ENCODE results near the gene BRINP3. TPM values are rescaled to one million over a fixed set of nuclear protein-coding genes. Genes with fewer than 3 reads are reported as not detected.

The BRINP3 gene
- polyA plus RNA-seq, 4 donors: 2.4 to 7.2 (median 3.9) TPM

GRCh38 chr1:190327271-190327670, 150.4 kb downstream of the BRINP3 start:
- no peak for DNase-seq (ENCODE audit: low read depth in 4 of 4, low spot score in 3 of 4)

GRCh38 chr1:190323530-190323929, 154.1 kb downstream of the BRINP3 start:
- no peak for DNase-seq (ENCODE audit: low read depth in 4 of 4, low spot score in 3 of 4)

DNA sequence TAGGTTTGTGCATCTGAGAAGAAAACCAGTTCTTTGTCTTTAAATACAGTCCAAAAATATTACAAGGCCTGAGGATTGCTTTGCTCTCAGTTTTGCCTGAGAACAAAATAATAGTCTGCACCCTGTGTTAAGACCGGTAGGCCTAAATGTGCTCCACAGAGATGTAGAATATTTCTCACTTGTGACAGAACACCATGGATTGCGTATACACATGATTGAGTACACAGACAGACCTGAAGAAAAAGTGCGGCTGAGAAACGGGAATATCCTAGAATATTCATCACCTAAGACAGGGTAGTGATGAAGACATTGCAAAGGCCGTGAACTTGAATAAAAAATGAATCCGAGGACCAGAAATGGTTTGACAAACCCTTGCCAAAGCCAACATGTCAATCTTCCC, 155.4 kb downstream of the BRINP3 start:
- DNase-seq (ENCODE audit: low read depth in 4 of 4, low spot score in 3 of 4): no peak

- DNase-seq (ENCODE audit: low read depth in 4 of 4, low spot score in 3 of 4): no peak
Measured at GRCh38 chr1:190320952-190321351, 156.7 kb downstream of the BRINP3 start.

DNA sequence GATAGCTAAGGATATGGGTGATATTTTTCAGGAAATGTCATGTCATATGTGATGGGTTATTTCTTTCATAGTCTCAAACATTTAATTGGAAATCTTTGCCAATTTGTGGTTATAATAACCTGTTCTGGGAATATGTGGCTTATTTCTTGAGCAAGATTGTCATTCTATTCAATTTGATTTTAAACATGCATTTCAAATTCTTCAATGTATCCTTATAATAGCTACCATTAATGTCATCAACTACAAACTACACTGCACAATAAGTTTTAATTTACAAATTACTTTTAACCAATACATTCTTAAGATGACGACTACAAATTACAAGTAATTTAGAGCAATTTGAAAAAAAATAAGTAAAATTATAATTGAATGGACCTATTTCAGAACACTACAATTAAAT, 164.9 kb downstream of the BRINP3 start:
- no peak for DNase-seq (ENCODE audit: low read depth in 4 of 4, low spot score in 3 of 4)

- no peak for DNase-seq (ENCODE audit: low read depth in 4 of 4, low spot score in 3 of 4)
Measured at GRCh38 chr1:190303501-190303900, 174.2 kb downstream of the BRINP3 start.

DNA sequence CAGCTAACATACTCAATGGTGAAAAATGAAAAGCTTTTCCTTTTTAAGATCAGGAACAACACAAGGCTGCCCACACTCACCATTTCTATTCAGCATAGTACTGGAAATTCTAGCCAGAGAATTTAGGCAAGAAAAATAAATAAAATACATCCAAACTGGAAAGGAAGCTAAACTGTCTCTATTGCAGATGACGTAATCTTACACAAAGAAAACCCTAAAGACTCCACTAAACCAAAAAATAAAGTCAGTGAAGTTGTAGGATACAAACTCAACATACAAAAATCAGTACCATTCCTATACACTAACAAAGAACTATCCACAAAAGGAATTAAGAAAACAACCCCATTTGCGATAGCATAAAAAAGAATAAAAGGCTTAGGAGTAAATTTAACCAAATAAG, 181.2 kb downstream of the BRINP3 start:
- DNase-seq (ENCODE audit: low read depth in 4 of 4, low spot score in 3 of 4): no peak

DNA sequence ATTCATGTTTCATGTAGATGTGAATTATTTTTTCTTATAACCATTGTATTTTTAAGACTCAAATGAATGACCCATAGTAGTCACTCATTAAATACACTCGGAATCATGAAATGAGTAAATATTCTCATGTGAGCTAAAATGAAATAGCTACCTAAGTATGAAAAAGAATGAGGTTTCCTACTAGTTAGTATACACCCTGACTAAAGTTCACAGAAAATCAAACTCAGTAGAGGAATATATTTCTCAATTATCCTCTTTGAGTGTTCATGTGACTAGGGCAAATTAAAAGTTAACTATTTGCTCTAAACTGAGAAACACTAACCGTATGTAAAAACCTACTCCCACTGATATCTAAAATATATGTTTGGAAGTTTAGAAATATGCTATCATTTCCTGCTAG, 187.8 kb downstream of the BRINP3 start:
- no peak for DNase-seq (ENCODE audit: low read depth in 4 of 4, low spot score in 3 of 4)

DNA sequence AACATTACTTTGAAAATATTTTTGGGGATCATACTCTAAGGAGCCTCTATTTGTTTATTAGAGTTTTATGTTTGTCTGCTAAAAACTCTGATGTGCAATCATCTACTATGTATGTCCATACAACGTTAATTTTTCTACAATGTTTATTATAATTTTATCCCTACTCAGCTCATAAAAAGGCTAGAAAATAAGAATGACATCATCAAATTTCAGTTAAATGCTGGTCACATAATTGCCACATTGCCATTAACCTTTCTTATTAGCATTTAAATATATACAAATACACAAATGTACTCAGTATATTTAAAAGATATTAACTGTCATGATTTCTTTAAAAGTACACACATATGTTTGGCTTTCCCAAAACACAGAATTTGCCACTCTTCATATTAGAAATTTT, 191.6 kb downstream of the BRINP3 start:
- no peak for DNase-seq (ENCODE audit: low read depth in 4 of 4, low spot score in 3 of 4)

DNA sequence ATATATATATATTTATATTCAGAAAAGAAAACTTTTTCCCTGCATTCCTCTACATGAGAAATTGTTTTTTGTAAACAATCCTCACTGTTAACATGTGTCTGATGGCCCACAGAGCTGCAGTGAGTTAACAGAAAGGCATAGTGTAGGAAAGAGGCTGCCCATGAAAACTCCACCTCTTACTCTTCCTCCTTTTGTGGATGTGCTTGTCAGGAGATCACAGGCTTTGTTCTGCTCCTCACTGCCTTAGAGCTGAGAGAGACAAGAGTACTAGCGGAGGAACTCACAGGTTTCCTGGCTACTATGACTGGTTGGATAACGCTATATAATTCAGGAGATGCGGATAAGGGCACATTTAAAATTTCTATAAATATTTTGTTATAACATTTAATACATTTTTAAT, 200.6 kb downstream of the BRINP3 start:
- DNase-seq (ENCODE audit: low read depth in 4 of 4, low spot score in 3 of 4): no peak

DNA sequence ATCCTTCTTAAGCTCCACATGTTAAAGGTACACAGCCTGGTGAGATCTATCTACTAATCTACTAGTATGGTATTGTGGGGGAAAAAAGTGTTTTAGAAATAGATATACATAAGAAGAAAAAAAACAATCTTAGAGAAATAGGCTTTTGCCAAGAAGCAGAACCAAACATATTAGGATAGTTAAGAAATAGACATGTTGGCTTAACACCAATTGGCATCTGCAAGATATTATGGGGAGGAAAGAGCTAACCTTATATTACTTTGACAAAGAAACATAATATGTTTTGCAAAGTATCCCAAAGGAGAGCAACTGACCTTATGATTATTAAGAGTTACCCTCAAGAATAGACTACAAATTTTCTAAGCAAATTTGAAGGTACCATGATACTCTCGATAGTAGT, 202.9 kb downstream of the BRINP3 start:
- DNase-seq (ENCODE audit: low read depth in 4 of 4, low spot score in 3 of 4): no peak

DNA sequence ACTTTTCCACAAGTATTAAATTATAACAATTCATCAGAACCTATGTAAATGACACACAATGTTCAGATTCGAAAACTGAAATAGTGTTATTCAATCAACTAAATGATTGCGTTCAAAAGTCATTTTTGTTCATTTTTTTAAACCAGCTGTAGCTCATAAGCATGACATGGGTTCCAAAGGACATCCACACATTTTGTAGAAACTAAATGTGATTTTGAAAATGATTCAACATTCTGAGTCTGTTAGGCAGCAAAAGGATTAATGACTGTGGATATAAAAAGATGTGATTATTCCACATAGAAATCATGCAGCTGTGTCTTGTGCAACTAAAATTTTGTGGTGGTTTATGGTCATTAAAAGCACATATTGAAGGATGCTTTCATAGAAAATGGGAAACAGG, 204.5 kb downstream of the BRINP3 start:
- no peak for DNase-seq (ENCODE audit: low read depth in 4 of 4, low spot score in 3 of 4)

DNA sequence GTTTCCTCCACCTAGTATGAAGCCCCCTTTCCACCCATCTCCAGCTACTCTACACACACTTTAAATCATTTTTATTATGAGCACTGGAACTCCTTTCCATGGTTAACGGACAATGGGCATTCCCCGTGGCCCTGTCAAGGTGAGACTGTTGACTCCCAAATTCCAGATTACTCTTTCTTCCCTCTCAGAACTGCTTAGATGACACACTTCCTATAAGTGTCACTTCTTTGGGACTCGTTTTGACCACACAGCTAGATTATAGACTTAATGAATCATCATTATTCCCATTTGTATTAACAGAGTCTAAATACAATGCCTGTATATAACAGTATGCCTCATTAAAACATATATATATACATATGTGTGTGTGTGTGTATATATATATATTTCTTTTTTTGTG, 215.1 kb downstream of the BRINP3 start:
- DNase-seq (ENCODE audit: low read depth in 4 of 4, low spot score in 3 of 4): no peak

DNA sequence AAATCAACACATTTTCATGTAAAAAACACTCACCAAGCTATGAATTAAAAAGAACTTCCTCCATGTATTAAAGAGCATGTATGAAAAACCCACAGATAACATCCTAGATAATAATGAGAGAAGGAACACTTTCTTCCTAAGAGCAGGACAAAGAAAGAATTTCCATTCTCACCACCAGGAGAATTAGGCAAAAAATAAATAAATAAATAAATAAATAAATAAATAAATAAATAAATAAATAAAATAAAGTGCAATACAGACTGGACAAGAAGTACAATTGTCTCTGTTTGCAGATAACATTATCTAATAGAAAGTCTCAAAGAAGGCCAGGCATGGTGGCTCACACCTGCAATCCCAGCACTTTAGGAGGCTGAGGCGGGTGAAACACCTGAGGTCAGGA, 218.2 kb downstream of the BRINP3 start:
- no peak for DNase-seq (ENCODE audit: low read depth in 4 of 4, low spot score in 3 of 4)

DNA sequence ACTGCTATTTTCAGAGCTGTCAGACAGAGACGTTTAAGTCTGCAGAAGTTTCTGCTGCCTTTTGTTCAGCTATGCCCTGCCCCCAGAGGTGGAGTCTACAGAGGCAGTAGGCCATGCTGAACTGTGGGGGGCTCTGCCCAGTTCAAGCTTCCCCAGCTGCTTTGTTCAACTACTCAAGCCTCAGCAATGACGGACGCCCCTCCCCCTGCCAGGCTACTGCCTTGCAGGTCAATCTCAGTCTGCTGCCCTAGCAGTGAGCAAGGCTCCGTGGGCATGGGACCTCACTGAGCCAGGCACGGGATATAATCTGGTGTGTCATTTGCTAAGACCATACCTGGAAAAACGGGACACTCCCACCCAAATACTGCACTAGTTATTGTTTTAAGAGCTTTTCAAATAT, 219.7 kb downstream of the BRINP3 start:
- no peak for DNase-seq (ENCODE audit: low read depth in 4 of 4, low spot score in 3 of 4)

GRCh38 chr1:190252046-190252445, 225.6 kb downstream of the BRINP3 start:
- DNase-seq (ENCODE audit: low read depth in 4 of 4, low spot score in 3 of 4): no peak

GRCh38 chr1:190250368-190250767, 227.3 kb downstream of the BRINP3 start:
- no peak for DNase-seq (ENCODE audit: low read depth in 4 of 4, low spot score in 3 of 4)

- no peak for DNase-seq (ENCODE audit: low read depth in 4 of 4, low spot score in 3 of 4)
Measured at GRCh38 chr1:190244406-190244805, 233.3 kb downstream of the BRINP3 start.

DNA sequence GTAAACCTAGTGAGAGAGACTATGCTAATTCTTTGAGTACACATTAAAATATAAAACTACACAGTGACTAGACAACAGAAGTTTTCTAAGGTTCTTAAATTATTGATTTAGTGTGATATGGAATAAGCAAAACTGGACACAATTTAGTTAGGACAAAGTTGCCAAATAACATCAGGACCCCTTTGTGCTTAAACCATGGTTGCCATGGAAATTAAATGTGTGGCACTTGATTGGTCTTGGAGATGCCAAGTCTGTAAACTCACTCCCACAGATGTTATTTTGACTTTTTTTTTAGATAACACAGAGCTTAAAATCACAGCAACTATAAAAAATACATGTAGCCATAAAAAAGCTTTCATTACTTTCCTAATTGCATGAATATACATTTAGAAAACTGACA, 234.6 kb downstream of the BRINP3 start:
- no peak for DNase-seq (ENCODE audit: low read depth in 4 of 4, low spot score in 3 of 4)

DNA sequence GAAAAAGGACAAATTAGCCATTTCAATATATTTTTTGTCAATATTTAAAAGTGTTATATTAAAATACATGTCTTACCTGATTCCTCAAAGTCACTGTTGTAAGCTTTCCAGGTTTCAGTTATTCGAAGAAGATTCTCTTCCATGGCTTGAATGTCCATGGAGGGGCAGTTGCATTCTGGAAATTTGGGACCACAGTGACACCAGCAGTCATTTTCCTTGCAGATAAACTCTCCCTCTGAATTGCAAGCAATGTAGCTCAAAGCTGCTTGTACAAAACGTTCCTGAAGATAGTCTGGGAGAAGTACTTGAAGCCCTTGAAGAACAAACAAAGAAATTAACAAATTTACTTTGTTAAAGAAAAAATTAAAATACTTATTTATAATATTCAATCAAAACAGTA, 251.7 kb downstream of the BRINP3 start:
- peak in 1 of 4 donors; percentile 1 for DNase-seq (ENCODE audit: low read depth in 4 of 4, low spot score in 3 of 4)

GRCh38 chr1:190212450-190212849, 265.2 kb downstream of the BRINP3 start:
- DNase-seq (ENCODE audit: low read depth in 4 of 4, low spot score in 3 of 4): no peak

GRCh38 chr1:190207733-190208132, 269.9 kb downstream of the BRINP3 start:
- no peak for DNase-seq (ENCODE audit: low read depth in 4 of 4, low spot score in 3 of 4)

GRCh38 chr1:190205713-190206112, 272.0 kb downstream of the BRINP3 start:
- DNase-seq (ENCODE audit: low read depth in 4 of 4, low spot score in 3 of 4): no peak

DNA sequence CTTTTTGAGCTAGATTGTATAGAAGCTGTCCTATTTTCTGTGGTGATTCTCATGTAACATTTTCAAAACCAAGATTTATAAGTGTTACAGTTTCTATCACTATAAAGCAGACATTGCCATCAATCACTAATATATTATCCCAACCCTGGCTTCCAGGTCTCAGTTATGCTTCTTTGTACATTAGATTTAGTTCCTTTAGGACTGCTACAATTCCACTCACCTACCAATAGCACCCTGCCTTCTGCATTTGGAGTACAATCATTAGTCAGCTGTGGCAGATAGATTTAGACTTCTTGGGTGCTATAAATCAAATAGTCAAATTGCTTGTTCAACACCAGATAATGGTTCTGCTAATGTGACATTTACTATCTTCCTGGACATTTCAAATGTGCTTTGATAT, 281.6 kb downstream of the BRINP3 start:
- no peak for DNase-seq (ENCODE audit: low read depth in 4 of 4, low spot score in 3 of 4)

All from left renal pelvis (tissue), 4 donors.